Smooth muscle cell of bladder (primary cell): ENCODE results near the gene AMY1A. TPM values are rescaled to one million over a fixed set of nuclear protein-coding genes. Genes with fewer than 3 reads are reported as not detected.

Experiments
- total RNA-seq: library from RNA; depleted of rRNA; stranded (reverse); fragments of >200 nt; gene quantifications from 2 replicates; pipeline ENCODE4 v1.2.3, GENCODE V29; 2014

AMY1A gene
- not detected in 2 replicates for total RNA-seq

DNA sequence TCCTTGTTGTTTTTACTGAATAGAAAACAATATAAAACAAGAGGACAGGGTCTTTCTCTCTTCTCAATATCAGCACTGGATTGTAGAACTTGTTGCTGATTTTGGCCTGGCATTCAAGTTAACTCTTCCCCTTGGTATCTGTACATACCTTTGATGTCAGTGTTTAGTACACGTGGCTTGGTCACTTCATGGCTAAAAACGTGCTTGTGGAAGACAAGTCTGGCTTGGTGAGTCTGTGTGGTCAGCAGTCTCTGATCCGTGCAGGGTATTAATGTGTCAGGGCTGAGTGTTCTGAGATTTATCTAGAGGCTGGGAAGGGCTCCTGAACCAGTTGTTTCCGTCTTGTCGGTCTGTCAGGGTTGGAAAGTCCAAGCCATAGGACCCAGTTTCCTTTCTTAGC, at the start of gene AMY1A:
TSS of gene AMY1A (plus strand) at position 301 of the 400 bp plus-strand sequence. CDS start 571 bp downstream, outside the sequence.

DNA sequence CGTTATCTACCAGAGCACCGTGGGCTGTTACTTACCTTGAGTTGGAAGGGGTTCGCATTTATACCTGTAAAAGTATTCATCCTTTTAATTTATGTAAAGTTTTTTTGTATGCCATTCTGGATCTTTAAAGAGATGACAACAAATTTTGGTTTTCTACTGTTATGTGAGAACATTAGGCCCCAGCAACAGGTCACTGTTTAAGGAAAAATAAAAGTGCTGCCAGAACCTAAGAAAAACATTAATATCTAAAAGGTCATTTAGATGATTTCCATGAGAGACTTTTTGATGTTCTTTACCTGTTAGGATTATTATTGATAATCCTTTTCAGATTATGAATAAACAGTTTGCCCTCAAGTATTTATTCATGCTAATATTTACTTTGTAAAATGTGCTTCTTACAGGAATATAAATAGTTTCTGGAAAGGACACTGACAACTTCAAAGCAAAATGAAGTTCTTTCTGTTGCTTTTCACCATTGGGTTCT, 38.5 kb upstream of the AMY1A start, which contains the start of gene AMY2A:
TSS of gene AMY2A (plus strand) at position 434 of the 484 bp plus-strand sequence. CDS start at position 448, 14 bp downstream.

DNA sequence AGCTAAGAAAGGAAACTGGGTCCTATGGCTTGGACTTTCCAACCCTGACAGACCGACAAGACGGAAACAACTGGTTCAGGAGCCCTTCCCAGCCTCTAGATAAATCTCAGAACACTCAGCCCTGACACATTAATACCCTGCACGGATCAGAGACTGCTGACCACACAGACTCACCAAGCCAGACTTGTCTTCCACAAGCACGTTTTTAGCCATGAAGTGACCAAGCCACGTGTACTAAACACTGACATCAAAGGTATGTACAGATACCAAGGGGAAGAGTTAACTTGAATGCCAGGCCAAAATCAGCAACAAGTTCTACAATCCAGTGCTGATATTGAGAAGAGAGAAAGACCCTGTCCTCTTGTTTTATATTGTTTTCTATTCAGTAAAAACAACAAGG, 40.5 kb downstream of the AMY1A start, which contains the start of gene AMY1B:
TSS of gene AMY1B (minus strand) at position 101 of the 400 bp plus-strand sequence. CDS start 571 bp downstream, outside the sequence.

Other genes starting within 250 kb of the AMY1A start
- gene RNPC3, start 130.1 kb upstream of the AMY1A start, total RNA-seq, result 3.1 and 3.2 TPM in 2 replicates
- gene AMY2B, start 84.2 kb upstream of the AMY1A start, total RNA-seq, result 2.5 and 2.7 TPM in 2 replicates
- gene AMY2A, start 38.3 kb upstream of the AMY1A start, total RNA-seq, result not detected in 2 replicates
- not detected in 2 replicates for gene AMY1B, start 40.5 kb downstream of the AMY1A start, total RNA-seq
- not detected in 2 replicates for gene AMY1C, start 94.1 kb downstream of the AMY1A start, total RNA-seq